HG03066 (cell line): Measurements from ENCODE around the gene NTNG2.
"Not testable (repeated sequence)": the region's sequence is repeated elsewhere in the genome, so short reads cannot be mapped to it uniquely, and the experiment has no call there.

Experiments used
- ATAC-seq: cut with Tn5 transposase; IDR thresholded peaks from one replicate; pipeline ENCODE4 v1.9.1; 2021; ENCODE audit warnings: low read depth; ENCODE audit not compliant: unreplicated experiment

NTNG2 gene, protein sequence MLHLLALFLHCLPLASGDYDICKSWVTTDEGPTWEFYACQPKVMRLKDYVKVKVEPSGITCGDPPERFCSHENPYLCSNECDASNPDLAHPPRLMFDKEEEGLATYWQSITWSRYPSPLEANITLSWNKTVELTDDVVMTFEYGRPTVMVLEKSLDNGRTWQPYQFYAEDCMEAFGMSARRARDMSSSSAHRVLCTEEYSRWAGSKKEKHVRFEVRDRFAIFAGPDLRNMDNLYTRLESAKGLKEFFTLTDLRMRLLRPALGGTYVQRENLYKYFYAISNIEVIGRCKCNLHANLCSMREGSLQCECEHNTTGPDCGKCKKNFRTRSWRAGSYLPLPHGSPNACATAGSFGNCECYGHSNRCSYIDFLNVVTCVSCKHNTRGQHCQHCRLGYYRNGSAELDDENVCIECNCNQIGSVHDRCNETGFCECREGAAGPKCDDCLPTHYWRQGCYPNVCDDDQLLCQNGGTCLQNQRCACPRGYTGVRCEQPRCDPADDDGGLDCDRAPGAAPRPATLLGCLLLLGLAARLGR

DNA sequence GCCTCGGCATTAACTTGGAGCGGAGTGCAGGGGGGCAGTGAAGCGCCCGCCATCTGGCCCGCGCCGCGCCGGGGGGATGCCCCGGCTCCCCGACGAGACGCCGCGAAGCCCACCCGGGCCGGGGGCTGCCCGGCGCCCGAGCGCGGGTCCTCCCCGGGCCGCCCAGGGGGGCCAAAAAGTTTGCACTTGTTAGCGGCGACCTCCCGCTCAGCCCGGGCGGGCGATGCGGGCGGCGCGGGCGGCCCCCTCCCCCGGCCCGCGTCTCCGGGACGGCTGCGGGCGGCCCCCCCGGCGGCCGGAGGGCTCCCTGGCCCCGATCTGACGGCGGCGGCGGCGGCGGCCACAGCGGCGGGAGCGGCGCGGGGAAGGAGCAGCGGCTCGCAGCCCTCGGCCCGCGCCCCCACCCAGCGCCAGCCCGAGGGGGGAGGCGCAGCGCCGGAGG is at the start of gene NTNG2:
Gene NTNG2, plus strand, starts transcription at position 316 of the 442 bp plus-strand sequence. CDS start 4,774 bp downstream, outside the sequence.
- ATAC-seq: no peak

DNA sequence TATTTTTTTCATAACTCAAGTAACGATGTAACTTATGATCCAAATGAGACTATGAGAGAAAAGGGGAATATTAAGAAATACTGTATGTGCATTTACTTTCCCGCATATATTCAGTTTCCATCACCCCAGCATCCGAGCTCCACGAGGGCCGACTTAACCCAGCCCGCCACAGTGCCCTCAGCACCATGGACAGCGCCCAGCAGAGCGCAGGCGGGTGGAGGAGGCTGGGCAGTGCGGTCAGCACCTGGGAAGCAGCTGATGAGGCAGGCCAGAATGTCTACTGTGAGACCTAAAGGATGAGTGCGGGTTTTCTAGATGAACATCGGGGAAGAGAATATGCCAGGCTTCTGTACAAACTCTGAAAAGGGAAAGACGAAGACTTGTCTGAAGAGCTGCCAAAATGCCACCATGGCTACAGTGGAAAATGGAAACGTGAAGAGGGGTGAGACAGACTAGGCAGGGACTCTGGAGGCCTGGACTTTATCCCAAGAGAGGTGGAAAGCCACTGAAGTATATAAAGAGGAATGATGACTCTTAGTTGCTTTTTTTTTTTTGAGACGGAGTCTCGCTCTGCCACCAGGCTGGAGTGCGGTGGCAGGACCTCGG is 47.7 kb upstream of the NTNG2 start:
- no peak for ATAC-seq

DNA sequence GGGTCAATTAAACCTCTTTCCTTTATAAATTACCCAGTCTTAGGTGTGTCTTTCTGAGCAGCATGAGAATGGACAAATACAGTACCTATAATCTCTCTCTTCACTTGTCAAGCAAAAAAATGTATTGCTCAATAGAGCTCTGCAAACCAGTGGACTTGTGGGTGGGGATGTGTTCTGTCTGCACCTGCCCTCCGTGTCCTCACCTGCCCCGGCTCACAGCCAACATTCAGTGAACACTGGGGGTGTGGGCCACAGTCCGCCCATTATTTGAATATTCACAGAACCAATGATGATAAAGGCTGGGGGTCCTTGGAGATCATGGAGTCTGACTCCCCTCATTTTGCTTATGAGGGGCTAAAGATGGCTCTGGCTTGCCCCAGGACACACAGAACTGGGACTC is 45.3 kb upstream of the NTNG2 start:
- no peak for ATAC-seq

DNA sequence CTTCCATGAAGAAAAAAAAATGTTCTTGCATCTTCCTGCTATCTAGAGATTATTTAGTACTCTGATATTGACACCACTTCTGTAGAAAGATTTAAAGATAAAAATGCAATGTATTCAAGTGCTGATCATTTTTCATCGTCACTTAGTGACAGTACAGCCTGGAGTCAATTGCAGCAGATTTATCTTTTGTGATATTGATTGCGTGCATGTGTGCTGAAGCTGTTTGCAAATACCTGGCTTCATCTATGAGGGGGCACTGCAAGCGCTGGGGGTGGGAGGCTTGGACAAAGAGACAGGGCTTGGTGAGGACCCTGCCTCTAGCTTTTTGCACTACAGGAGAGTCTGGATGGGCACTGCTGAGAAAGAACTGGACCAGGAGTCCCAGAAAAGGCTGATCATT is 44.2 kb upstream of the NTNG2 start:
- ATAC-seq: no peak

- ATAC-seq: no peak
Measured at GRCh38 chr9:132121021-132121420, 40.8 kb upstream of the NTNG2 start.

DNA sequence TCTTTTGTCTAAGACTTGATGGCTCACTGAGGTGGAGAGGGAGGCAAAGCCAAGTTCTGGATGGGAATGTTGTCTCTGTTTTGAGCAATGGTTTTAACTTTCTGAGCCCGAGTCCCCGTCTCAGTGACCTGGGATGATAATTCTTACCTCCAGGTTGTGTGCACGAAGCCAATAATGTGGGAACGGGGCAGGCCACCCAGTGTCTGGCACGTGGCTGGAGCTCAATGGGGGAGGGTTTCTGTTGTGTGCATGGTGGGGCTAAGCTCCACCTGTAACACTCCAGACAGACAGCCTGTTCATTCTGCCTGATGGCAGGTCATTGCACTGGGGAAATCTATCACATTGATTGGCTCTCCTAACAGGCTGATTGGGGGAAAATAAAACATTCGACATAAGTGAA is 37.1 kb upstream of the NTNG2 start:
- no peak for ATAC-seq

- no peak for ATAC-seq
Measured at GRCh38 chr9:132125361-132125760, 36.5 kb upstream of the NTNG2 start.

- ATAC-seq: no peak
Measured at GRCh38 chr9:132125944-132126679, 35.7 kb upstream of the NTNG2 start.

DNA sequence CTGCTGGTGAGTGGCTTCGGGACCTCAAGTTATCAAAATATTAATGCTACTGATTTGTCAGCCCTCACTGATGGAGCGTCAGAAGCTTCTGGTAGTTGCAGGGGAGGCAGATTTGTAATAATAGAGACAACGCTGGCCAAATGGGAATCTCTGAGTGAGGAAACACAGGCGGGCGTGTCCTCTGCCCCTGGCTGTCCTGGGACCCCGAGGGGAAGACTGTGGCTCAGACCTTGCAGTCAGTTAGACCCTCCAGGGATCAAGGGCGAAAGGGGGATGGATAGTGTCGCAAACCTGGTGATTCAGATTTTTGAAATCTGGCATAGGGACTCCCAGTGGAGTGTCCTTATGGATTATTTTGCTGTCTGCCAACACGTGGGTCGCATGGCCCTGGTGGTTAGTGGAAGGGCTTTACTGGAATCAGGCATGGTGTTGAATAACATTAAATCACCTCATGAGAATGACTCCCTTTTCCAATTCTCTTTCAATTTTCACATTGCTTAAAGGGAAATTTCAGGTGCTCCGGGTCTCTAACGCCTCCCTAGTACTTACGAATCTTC is 35.1 kb upstream of the NTNG2 start:
- ATAC-seq: no peak

DNA sequence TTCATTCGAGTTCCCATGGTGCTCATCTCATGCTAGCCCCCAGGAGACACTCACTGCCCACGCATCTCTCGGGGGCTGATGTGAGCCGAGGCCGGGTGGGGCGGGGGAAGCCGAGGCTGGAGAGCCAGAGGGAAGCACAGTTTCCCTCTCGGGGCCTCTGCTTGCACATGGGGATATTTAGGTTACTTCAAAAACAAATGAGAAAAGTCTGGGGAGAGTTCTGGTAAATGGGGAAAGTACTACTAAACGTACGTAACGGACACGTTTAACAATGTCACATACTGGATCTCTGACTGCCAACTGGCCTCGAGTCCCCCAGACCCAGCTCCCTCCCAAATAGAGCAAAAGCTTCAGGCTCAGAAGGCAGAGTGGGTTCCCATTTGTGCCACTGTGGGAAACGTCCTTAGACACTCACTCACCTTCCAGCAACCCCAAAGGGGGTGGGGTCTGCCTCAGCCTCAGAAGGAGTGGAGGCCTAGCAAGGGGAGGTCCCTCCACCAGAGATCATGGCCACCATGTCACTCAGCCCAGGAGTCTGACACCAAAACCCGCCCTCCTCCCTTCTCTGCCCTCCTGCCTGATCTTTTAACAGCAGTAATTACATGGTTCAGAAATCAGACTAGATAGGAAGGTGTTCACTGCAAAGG is 33.8 kb upstream of the NTNG2 start:
- ATAC-seq: no peak

DNA sequence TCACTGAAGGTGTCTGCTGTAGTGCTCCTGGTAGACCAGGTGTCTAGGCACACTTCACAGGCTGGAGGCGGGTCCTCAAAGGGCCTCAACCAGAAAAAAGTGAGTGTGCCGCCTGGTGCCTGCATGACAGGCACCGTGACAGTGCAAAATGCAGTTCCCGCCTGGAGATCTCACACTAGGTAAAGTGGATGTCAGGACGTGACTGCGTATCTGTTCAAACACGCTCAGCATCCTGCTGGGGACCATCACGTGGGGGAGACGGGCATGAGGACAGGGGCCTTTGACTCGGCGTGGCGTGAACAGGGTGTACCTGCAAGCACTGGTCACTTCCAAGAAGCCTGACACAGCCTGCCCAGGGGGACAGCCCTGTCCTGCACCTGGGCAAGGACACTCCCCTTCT is 32.3 kb upstream of the NTNG2 start:
- no peak for ATAC-seq

- not testable (repeated sequence) for ATAC-seq
Measured at GRCh38 chr9:132134085-132134484, 27.8 kb upstream of the NTNG2 start.

DNA sequence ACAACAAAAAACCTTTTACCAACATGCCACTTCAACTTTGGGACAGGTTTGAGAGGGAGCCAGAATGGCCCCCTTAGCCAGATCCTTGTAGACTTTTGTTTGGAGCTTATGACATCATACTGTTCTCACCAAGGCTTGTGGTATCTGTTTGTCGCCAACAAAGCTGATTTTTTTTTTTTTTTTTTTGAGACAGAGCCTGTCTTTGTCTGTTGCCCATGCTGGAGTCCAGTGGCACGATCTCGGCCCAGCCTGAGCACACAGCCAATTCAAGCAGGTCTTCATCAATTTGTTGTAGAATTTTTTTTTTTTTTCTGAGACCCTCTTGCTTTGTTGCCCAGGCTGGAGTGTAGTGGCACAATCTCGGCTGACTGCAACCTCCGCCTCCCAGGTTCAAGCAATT is 26.4 kb upstream of the NTNG2 start:
- no peak for ATAC-seq

DNA sequence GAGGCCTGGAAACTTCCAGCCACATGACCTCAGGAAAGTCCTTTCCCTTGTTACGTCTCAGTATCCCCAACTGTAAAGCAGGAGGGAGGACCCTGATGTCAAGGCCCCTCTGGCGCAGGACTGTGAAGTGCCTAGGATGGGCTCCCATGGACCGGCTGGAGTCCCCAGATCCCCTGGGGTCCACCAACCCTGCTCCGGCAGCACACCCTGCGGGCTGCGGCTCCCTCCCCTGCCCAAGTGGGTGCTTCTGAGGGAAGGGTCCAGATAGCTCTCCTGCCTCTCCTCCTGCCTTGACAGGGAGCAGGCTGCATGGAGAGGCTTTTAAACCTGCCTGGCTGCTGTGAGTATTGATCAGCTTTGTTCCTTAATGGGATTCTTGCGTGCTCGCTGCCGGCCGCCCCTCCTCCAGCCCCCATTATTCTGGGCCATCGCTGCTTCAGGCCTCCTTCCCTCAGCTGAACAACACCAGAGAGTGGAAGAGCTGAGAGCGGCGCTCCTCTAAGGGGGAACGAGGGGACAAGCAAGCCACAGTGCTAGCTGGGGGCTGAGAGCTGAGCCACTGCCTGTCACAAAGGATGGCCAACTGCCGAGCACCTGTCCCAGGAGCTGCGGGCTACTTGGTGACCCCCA is 25.6 kb upstream of the NTNG2 start:
- ATAC-seq: no peak

DNA sequence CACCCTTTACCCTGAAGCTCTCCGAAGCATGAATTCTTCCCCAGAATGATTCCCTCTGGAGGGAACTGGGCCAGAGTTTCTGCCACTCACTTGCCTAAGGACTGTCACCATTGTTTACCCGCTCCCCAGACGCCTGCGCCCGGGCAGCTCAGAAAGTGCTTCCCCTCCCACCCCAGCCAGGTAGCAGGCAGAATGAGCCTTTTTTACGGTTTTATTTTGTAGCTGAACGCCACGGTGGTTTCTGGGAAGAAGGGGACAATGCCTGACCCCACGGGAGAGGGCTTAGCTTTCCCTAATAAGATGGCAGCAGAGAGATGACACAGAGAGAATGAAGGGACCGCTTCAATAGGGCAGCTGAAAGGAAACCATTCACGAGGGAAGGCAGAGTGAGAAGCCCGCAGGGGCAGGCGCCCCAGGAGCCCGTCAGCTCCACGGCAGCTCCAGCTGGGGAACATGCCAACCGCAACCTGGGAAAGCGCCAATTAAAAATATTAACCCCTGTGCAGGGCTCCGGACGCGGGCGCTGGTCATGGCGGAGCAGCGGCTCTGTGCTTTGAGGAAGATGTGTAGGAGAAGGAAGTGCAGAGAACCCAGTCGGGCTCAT is 20.4 kb upstream of the NTNG2 start:
- no peak for ATAC-seq

DNA sequence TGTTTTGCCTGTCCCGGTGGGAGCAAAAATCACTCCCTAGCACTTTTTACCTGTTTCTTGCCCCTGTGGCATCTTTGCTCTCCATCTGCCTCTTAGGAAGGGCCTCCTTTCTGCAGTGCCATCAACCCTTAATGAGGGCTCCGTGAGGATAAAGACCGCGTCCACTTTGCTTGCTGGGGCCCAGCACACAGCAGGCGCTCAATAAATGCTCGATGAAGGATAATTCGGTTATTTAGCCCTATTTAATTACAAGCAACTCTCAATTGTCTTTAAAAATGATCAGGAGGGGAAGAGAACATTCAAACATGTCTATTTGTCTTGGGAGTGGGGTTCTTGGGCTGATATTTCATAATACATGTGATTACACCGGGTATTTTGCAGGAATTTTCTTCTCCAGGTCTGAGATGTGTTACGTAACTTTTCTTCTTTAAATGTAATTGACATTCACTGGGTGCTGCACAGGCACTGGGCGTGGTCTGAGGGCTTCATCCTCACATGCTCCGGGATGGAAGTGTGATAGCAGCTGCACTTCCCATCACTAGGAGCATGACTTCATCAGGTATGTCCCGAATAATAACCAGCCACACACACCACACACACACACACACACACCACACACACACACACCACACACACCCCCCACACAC is 19.8 kb upstream of the NTNG2 start:
- ATAC-seq: no peak

DNA sequence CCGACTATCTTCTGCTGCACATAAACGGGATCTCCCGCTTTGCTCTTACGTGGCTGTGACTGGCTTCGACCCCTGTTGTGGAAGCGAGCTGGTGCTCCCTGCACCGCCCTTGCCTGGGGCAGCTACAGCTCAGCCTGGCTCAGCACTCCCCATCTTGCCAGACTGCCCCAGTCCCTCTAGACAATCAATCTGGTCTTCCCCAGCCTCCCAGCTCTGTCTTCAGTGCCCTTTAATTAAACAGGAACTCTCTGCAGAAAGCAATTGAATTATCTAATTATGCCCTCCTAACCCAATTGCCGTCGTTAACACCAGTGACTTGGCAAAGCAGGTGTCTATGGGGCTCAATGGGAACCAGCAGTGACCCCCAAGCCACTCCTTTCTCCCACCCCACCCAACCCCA is 18.9 kb upstream of the NTNG2 start:
- no peak for ATAC-seq

- ATAC-seq: no peak
Measured at GRCh38 chr9:132143359-132143758, 18.5 kb upstream of the NTNG2 start.

DNA sequence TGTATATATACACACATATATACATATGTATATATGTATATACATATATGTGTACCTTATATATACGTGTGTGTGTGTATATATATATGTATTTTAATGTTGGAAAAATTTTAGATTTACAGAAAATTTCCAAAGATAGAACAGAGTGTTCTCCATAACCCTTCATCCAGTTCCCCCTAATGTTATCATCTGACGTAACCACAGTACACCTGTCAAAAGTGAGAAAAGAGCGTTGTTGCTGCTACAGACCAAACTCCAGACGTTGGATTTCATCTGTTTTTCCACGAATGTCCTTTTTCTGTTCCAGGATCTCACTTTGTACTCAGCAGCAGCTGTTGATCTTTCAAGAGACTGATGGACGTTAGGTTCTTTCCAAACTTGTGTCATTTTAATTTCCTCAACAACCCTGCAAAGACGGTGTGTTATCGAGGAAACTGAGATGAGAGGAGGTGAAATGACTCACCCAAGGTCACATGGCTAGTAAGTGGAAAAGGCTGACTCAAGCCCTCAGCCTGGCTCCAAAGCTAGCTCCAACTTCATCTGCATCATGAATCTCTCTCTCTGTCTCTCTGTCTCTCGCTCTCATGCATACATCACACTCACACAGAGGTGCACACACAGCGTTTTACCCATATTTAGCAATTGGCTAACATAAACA is 17.0 kb upstream of the NTNG2 start:
- no peak for ATAC-seq
